Right cardiac atrium (tissue), 5 donors: Measurements from ENCODE around the gene COX19. TPM values are rescaled to one million over a fixed set of nuclear protein-coding genes. Genes with fewer than 3 reads are reported as not detected.
A peak's percentile ranks its signal among the peaks of the same experiment; 100 is the strongest.
"Not testable (repeated sequence)": the region's sequence is repeated elsewhere in the genome, so short reads cannot be mapped to it uniquely, and the experiment has no call there.

ENCODE experiments used
- ATAC-seq, 2 donors: fragments of 200-7000 bp; cut with Tn5 transposase; one replicate each; pipeline versions ENCODE4 v1.8.0 to v1.9.1; 2020; ENCODE audit warnings: moderate library complexity in 2 of 2, mild to moderate bottlenecking in 1 of 2
- DNase-seq, 3 donors: peaks; one replicate each; pipeline ENCODE4 v3.0.0-alpha.2; 2020
- H3K27ac ChIP-seq: one replicate; pipeline ENCODE4 v1.5.1; 2013; ENCODE audit warnings: mild to moderate bottlenecking, low read length, control low read depth, moderate library complexity
- H3K27me3 ChIP-seq: one replicate; pipeline ENCODE4 v1.6.1; 2013; ENCODE audit not compliant: control insufficient read depth, insufficient read depth
- H3K4me1 ChIP-seq: one replicate; pipeline ENCODE4 v1.6.1; 2013; ENCODE audit warnings: low read length; ENCODE audit not compliant: control insufficient read depth, insufficient read depth
- H3K4me3 ChIP-seq: one replicate; pipeline ENCODE4 v1.5.1; 2013; ENCODE audit warnings: low read length, control low read depth
- H3K9me3 ChIP-seq: one replicate; pipeline ENCODE4 v1.6.1; 2013; ENCODE audit warnings: low read length; ENCODE audit not compliant: control insufficient read depth
- WGBS: extraction: QIAGEN DNeasy Blood & Tissue Kit; methylation state at CpG from one replicate; pipeline ENCODE4 v1.1.7; 2013; 5-methylcytosine and 5-hydroxymethylcytosine counted together
- intact Hi-C, 4 donors: fragments of 100-400 bp; cut with DNase I; formaldehyde crosslinking; loops; one replicate each; pipeline versions ENCODE4 v1.11.0 to v1.14.0; 2022 to 2023
- polyA plus RNA-seq: library from polyadenylated mRNA; stranded (reverse); fragments of 200-250 nt; gene quantifications from one replicate; pipeline ENCODE4 v1.2.3, GENCODE V29; 2013
- total RNA-seq, 4 donors: library from RNA; stranded (reverse); fragmentation: NEBNext Ultra II Directional; extraction: Animal tissue kit (Norgen Biotek cat#: 25700); gene quantifications; one replicate each; pipeline ENCODE4 v1.2.1, GENCODE V29; 2021
- donor health status: healthy with polysubstance abuse.
- donor health status: DM: no; HTN: yes; CAD: no.
- donor health status: DM: no; HTN: no; CAD: no.
- donor health status: DM: no; HTN: yes; CAD: no; lungs with severe emphysema.
- donor health status: DM: yes; HTN: yes; CAD: no.

The COX19 gene
- total and polyA plus RNA-seq, 5 donors, result 5.8 to 8.8 (median 7.7) TPM

DNA sequence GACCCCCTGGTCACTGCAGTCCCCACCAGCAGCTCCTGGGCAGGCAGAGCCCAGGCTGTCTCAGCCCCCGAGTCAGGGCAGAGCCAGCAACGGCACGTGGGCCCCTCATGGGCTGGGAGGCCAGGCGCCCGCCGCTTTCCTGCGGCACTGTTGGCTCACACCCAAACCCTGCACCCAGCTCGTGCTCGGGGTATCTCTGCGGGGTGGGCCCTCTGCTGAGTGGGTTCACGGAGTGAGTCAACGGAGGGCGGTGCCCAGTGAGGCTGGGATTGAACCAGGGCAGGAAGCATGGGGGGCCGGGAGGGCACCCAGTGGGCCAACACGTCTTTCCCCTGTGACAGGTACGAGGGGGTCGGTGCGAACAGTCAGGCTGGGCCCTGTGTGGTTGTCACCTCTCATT lies 49.7 kb downstream of the COX19 start:
- H3K27ac ChIP-seq, result no peak overlapping the region

DNA sequence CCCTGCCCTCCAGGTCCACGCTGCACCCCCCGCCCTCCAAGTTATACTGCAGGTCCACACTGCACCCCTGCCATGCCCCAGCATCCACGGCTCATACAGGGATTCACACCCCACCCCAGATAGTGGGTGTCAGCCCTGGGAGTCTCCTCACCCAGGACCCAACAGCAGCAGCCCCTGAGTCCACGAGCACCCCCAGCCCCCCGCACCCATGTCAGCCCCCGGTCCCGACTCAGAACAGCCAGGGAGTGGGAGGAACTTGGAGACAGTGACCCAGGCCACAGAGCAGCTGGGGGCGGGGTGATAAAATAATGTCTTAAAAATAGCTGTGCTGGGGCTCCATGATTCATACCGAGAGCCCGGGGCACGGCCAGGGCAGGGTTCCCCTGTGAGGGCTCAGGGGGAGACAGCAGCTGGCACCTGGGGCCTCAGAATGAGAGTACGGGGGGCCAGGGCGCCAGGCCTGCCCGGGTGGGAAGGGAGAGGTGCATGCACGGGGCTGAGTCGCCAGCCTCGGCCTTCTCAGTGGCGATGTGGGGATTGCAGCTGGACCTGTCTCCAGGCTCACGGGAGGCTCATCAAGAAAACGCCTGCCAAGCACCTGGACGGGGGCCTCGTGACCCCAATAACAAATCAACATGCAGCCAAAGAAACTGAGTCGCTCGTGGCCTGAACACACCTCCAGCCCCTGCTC lies 50.7 kb downstream of the COX19 start:
- 50% methylated on average over 24 of the region's 24 CpGs for WGBS
- peak in 1 of 2 donors; percentile 39 for ATAC-seq
- H3K27me3 ChIP-seq, result no peaks in the 10 kb centered on the region
- H3K4me3 ChIP-seq, result no peak overlapping the region
- peaks cover 1% of the 10 kb centered on the region for H3K4me1 ChIP-seq
- H3K27ac ChIP-seq, result no peak overlapping the region
- peak; percentile 28 to 73 (median 45) for DNase-seq
- intact Hi-C loops, result no loop called here
- H3K9me3 ChIP-seq, result no peaks in the 10 kb centered on the region

More for the DNA sequence above, 49.7 kb downstream of the COX19 start:
- DNase-seq (peak; percentile 43 to 80 (median 76)), ATAC-seq (peak; percentile 17 to 20)
- Histone ChIP-seq H3K4me3 (no peak overlapping the region), H3K27me3 (no peaks in the 10 kb centered on the region), H3K9me3 (no peaks in the 10 kb centered on the region), H3K4me1 (peaks cover 1% of the 10 kb centered on the region)
- WGBS, result 65% methylated on average over 18 of the region's 18 CpGs
- intact Hi-C loops, result no loop called here

DNA sequence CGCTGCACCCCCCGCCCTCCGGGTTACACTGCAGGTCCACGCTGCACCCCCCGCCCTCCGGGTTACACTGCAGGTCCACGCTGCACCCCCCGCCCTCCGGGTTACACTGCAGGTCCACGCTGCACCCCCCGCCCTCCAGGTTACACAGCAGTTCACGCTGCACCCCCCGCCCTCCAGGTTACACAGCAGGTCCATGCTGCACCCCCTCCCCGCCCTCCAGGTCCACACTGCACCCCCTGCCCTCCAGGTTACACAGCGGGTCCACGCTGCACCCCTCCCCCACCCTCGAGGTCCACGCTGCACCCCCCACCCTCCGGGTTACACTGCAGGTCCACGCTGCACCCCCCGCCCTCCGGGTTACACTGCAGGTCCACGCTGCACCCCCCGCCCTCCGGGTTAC lies 51.3 kb downstream of the COX19 start:
- intact Hi-C loops, H3K27ac ChIP-seq, H3K4me1 ChIP-seq, H3K9me3 ChIP-seq, H3K27me3 ChIP-seq, ATAC-seq, H3K4me3 ChIP-seq: not testable (repeated sequence)
- peak; percentile 7 to 66 (median 56) for DNase-seq
- WGBS, result 76% methylated on average over 19 of the region's 25 CpGs

DNA sequence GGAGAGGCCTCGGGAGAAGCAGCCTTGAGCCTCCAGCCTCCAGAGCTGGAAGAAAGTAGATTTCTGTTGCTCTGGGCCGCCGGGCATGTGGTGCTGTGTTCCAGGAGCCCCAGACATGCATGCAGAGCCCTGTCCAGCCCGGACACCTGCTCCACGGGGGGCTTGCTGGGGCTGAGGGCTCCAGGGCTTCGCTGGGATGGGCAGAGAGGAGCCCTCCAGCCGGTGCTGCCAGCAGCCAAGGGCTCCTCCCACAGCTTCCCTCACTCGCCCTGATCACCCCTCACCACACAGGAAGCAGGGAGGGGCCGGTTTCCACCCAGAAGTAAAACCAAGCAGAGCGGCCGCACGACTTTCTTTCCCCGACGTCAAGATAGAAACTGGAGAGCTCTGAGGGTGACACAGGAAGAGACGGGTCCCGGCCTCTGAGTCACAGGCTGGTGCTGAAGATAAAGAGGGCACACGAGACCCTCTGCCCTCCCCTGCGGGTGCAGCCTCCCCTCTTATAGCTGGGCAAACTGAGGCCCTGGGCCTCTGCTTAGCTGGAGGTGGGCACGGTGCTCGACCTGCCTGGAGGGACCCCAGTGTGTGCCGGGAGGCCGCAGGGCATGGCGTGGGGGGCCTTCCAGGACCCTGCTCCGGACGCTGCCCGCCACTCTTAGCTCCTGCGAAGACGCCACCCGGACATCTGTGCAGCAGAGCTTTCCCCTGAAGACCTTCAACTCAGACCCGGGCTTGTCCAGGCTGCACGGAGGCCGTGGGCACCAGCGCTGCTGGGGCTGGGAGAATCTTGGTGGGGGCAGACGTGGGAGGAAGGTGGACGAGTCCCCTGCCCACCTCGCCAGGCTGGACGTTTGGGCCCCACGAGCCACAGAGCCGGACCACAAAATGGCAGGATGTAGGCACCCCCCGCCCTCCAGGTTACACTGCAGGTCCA lies 52.0 kb downstream of the COX19 start:
- Histone ChIP-seq H3K4me3 (no peak overlapping the region), H3K9me3 (no peaks in the 10 kb centered on the region), H3K27me3 (no peaks in the 10 kb centered on the region), H3K27ac (no peak overlapping the region), H3K4me1 (peaks cover 1% of the 10 kb centered on the region)
- 53% methylated on average over 40 of the region's 40 CpGs for WGBS
- intact Hi-C loops, result no loop called here
- DNase-seq (peak; percentile 76 to 86 (median 86)), ATAC-seq (peak; percentile 47 to 72)

DNA sequence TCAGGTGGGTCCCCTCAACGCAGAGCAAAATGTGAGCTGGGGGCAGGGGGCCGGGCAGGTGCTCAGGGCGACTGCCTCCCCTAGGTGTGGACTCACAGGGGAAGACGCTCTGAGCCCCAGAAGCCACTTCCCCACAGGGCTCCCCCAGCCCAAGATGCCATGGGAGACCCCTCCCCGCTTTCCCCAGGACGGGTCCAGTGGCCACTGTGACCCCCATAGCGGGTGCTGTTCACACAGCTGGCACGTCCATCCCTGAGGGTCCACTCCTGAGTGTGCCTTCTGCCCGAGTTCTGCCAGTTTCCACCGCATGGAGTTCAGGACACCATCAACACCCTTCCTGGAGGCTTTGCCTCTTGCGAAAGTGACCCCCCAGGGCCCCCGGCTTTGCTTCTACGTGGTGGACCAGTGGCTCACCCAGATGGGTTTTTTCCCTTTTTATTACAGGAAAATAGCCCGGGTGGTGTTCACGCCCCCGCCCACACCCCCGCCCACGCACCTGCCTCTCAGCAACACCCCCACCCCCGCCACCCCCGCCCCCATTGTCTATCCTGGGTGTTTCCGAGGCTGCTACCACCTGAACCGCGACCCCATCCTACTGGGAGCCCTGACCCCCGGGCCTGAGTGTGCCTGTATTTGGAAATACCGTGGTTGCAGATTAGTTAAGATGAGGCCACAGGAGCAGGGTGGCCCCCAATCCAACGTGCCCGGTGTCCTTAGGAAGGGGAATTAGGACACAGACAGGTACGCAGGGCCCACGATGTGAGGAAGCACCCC lies 52.8 kb downstream of the COX19 start:
- intact Hi-C loops, result no loop called here
- H3K4me1 ChIP-seq, result peaks cover 1% of the 10 kb centered on the region

DNA sequence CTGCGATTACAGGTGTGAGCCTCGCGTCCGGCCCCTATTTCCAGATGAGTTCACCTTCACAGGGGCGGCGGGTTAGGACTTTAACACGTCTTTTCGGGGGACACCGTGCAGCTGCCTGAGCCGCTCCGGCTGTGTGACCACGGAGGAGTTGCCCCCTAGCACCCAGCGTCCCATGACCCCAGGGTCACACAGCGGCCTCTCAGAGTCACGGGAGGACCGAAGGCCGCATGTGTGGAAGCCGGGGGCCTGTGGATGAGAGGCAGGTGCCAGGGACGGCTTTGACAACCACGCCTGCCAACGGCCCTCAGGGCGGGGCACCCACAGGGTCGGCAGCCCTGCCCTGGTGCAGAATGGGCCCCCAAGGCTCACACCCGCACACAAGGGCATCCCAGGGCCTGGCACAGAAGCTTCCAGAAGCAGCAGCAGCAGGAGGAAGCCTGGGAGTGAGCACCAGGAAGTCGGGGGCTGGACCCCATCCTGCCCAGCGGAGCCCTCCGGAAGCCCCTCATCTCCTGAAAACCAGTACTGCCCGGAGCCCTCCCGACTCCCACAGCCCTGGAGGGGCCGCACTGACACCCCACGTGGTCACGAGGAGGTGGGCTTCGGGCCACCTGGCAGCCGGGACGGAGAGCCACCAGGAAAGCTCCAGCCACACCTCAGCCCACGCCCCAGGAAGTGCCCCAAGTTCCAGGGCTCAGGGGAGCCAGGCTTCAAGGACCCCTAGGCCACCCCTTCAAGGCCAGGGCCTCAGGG lies 53.6 kb downstream of the COX19 start:
- H3K4me3 ChIP-seq, result no peak overlapping the region
- ATAC-seq (no peak), DNase-seq (peak; percentile 11 to 54 (median 45))
- intact Hi-C loops, result no loop called here
- WGBS, result 64% methylated on average over 36 of the region's 36 CpGs
- H3K27ac ChIP-seq, result no peak overlapping the region
- H3K4me1 ChIP-seq, result peaks cover 1% of the 10 kb centered on the region
- no peaks in the 10 kb centered on the region for H3K27me3 ChIP-seq
- no peaks in the 10 kb centered on the region for H3K9me3 ChIP-seq

More for the DNA sequence above, 52.8 kb downstream of the COX19 start:
- DNase-seq (peak; percentile 12 to 58 (median 43)), ATAC-seq (no peak)
- Histone ChIP-seq H3K27me3 (no peaks in the 10 kb centered on the region), H3K27ac (no peak overlapping the region), H3K9me3 (no peaks in the 10 kb centered on the region), H3K4me3 (no peak overlapping the region)
- WGBS, result 70% methylated on average over 29 of the region's 29 CpGs

DNA sequence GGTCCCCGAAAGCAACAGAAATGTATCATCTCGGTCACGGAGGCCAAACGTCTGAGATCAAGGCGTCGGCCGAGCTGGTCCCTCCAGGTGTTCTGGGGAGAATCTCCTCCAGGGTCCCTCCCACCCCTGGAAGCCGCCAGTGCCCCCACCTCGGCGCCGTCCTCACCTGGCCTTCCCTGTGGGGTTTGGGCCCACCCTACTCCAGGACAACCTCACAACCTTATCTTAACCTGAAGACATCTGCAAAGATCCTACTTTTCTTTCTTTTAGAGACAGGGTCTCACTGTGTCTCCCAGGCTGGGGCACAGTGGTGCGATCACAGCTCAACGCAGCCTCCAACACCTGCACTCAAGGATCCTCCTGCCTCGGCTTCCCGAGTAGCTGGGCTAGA lies 54.3 kb downstream of the COX19 start:
- H3K27ac ChIP-seq, result no peak overlapping the region
- intact Hi-C loops, result no loop called here
- DNase-seq, result peak; percentile 5 to 42 (median 33)
- no peaks in the 10 kb centered on the region for H3K27me3 ChIP-seq
- H3K4me1 ChIP-seq, result peaks cover 1% of the 10 kb centered on the region
- H3K9me3 ChIP-seq, result no peaks in the 10 kb centered on the region
- 93% methylated on average over 15 of the region's 15 CpGs for WGBS
- no peak for ATAC-seq
- no peak overlapping the region for H3K4me3 ChIP-seq

DNA sequence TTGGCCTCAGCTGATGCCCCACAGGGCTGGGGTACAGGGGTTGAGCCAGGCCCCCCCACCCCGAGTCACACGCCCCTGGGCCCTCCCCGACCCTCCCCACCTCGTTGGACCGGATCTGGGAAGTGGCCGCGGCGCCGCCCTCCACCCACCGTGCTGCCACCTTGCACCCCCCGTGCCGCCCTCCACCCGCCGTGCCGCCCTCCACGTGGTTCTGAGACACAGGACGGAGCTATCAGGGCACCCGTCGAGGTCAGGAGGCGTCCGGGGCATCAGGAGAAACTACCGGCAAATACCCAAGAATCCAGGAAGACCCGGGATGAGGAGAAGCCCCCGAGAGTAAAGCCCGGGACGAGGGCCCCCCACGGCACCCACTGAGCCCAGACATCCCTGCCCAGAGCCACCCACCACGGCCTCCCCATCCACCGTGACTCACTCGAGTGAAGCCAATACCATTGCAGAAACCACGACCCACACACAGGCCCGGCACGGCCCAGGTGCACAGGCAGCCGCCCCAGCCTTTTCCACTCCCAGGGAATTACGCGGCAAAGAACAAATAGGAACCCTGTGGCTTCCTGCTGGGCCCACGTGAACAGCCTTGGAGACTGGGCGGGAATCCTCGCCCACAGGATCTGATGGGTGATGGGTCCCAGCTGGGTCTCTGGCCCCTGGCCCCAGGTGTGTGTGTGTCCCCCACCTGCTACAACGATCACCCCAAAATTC lies 54.8 kb downstream of the COX19 start:
- DNase-seq (peak; percentile 16 to 55 (median 40)), ATAC-seq (no peak)
- no peaks in the 10 kb centered on the region for H3K9me3 ChIP-seq
- WGBS, result 85% methylated on average over 40 of the region's 40 CpGs
- no peak overlapping the region for H3K27ac ChIP-seq
- H3K27me3 ChIP-seq, result no peaks in the 10 kb centered on the region
- no peak overlapping the region for H3K4me3 ChIP-seq
- peaks cover 1% of the 10 kb centered on the region for H3K4me1 ChIP-seq
- intact Hi-C loops, result no loop called here

DNA sequence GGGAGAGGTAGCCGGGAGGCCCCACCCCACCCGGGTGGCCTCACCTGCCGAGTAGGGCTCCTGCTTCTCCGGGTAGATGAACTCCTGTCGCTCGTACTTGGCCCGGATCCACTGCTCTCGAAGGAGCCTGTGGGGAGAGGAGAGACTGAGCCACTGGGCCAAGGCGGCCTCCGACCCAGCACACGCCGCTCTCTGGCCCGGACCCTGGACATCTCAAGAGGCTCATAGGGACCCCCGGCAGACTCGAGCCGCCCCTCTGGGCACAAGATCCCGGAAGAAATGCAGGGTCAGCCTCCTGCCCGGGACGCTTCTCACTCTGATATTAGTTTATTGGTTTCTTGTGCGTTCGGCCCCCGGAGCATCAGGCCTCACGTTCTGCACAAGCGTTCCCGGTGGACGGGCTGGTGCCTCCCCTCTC lies 55.4 kb downstream of the COX19 start:
- Histone ChIP-seq H3K4me1 (peaks cover 1% of the 10 kb centered on the region), H3K27ac (no peak overlapping the region), H3K4me3 (no peak overlapping the region), H3K9me3 (no peaks in the 10 kb centered on the region), H3K27me3 (no peaks in the 10 kb centered on the region)
- peak; percentile 6 to 49 (median 26) for DNase-seq
- intact Hi-C loops, result loop anchor here in 1 of 4 donors (10.0 kb wide), 1 partner anchor 145 kb away; no protein-coding TSS in a partner anchor
- ATAC-seq, result no peak
- WGBS, result 88% methylated on average over 26 of the region's 26 CpGs

DNA sequence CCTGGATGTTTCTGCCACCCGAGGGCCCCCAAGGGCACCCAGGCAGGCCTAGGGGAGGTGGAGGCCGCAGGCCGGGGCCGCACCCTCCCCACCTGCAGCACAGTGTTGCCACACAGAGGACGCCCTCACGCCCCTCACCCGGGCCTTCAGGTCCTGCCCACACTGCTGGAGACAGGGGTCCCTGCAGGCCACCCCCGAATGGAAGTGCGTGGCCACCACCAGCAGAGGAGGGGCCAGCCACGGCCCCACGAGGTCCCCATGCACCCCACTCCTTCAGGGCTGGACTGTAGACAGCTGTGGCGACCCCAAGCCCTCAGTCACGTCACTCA lies 56.3 kb downstream of the COX19 start:
- WGBS, result 89% methylated on average over 13 of the region's 13 CpGs
- no peaks in the 10 kb centered on the region for H3K4me1 ChIP-seq

More for the DNA sequence above, 56.3 kb downstream of the COX19 start:
- H3K9me3 ChIP-seq, result no peaks in the 10 kb centered on the region
- intact Hi-C loops, result loop anchor here in 1 of 4 donors (10.0 kb wide), 1 partner anchor 146 kb away; no protein-coding TSS in a partner anchor
- H3K27me3 ChIP-seq, result no peaks in the 10 kb centered on the region
- H3K4me3 ChIP-seq, result no peak overlapping the region
- DNase-seq, result peak; percentile 10 to 48 (median 23)
- no peak for ATAC-seq
- no peak overlapping the region for H3K27ac ChIP-seq
